H9 (cell line): ENCODE measurements around the gene MX1. TPM values are rescaled to one million over a fixed set of nuclear protein-coding genes. Genes with fewer than 3 reads are reported as not detected.

Source experiments
- DNase-seq: peaks from one replicate; pipeline ENCODE4 v3.0.0-alpha.2; 2017
- H2AFZ ChIP-seq: one replicate; pipeline ENCODE4 v1.6.1; 2013; ENCODE audit warnings: mild to moderate bottlenecking, low read length, control low read depth, moderate library complexity
- H2AK5ac ChIP-seq: 2 replicates; pipeline ENCODE4 v1.6.1; 2013; ENCODE audit warnings: low read length, control low read depth, mixed read lengths; ENCODE audit not compliant: insufficient read length
- H2BK120ac ChIP-seq: one replicate; pipeline ENCODE4 v1.6.1; 2013; ENCODE audit warnings: low read depth, mild to moderate bottlenecking, low read length, control low read depth, inconsistent platforms; ENCODE audit not compliant: poor library complexity, severe bottlenecking
- H2BK12ac ChIP-seq: 2 replicates; pipeline ENCODE4 v1.6.1; 2013; ENCODE audit warnings: low read length, control low read depth, mixed read lengths, low read depth; ENCODE audit not compliant: insufficient read length
- H2BK15ac ChIP-seq: 2 replicates; pipeline ENCODE4 v1.6.1; 2013; ENCODE audit warnings: low read depth, low read length, control low read depth
- H2BK20ac ChIP-seq: one replicate; pipeline ENCODE4 v1.6.1; 2013; ENCODE audit warnings: low read depth, mild to moderate bottlenecking, low read length, control low read depth, inconsistent platforms; ENCODE audit not compliant: poor library complexity, severe bottlenecking
- H2BK5ac ChIP-seq: 2 replicates; pipeline ENCODE4 v1.6.1; 2013; ENCODE audit warnings: low read length, control low read depth, mixed read lengths; ENCODE audit not compliant: insufficient read length
- H3K14ac ChIP-seq: 2 replicates; pipeline ENCODE4 v1.6.1; 2013; ENCODE audit warnings: low read length, control low read depth; ENCODE audit not compliant: insufficient read depth
- H3K18ac ChIP-seq: 2 replicates; pipeline ENCODE4 v1.6.1; 2013; ENCODE audit warnings: low read depth, mild to moderate bottlenecking, mixed read lengths, low read length, control low read depth; ENCODE audit not compliant: insufficient read length
- H3K23ac ChIP-seq: 2 replicates; pipeline ENCODE4 v1.6.1; 2013; ENCODE audit warnings: low read length, control low read depth, mixed read lengths, low read depth; ENCODE audit not compliant: insufficient read length
- H3K23me2 ChIP-seq: 2 replicates; pipeline ENCODE4 v1.6.1; 2013; ENCODE audit warnings: low read depth, mild to moderate bottlenecking, mixed read lengths, low read length, control low read depth; ENCODE audit not compliant: insufficient read length, poor library complexity, severe bottlenecking
- H3K27ac ChIP-seq: 2 replicates; pipeline ENCODE4 v1.5.1; 2013; ENCODE audit warnings: low read length, control low read depth, mixed read lengths, low read depth; ENCODE audit not compliant: insufficient read length
- H3K27me3 ChIP-seq: 2 replicates; pipeline ENCODE4 v1.6.1; 2013; ENCODE audit warnings: low read length, control low read depth, inconsistent platforms; ENCODE audit not compliant: insufficient read depth
- H3K4ac ChIP-seq: 2 replicates; pipeline ENCODE4 v1.6.1; 2013; ENCODE audit warnings: low read depth, mild to moderate bottlenecking, control low read depth, inconsistent platforms, low read length, moderate library complexity
- H3K4me1 ChIP-seq: 2 replicates; pipeline ENCODE4 v1.6.1; 2013; ENCODE audit warnings: low read length, control low read depth, inconsistent platforms; ENCODE audit not compliant: insufficient read depth
- H3K4me2 ChIP-seq: 2 replicates; pipeline ENCODE4 v1.6.1; 2013; ENCODE audit warnings: low read length, control low read depth, mixed read lengths; ENCODE audit not compliant: insufficient read length, insufficient read depth
- H3K56ac ChIP-seq: 2 replicates; pipeline ENCODE4 v1.6.1; 2013; ENCODE audit warnings: low read depth, mild to moderate bottlenecking, mixed read lengths, low read length, control low read depth; ENCODE audit not compliant: insufficient read length
- H3K79me1 ChIP-seq: 2 replicates; pipeline ENCODE4 v1.6.1; 2013; ENCODE audit warnings: low read depth, mild to moderate bottlenecking, moderate library complexity, low read length, control low read depth, inconsistent platforms; ENCODE audit not compliant: insufficient read depth, poor library complexity, severe bottlenecking
- H3K79me2 ChIP-seq: 2 replicates; pipeline ENCODE4 v1.6.1; 2013; ENCODE audit warnings: low read length, control low read depth, inconsistent platforms; ENCODE audit not compliant: insufficient read depth
- H3K9ac ChIP-seq: 2 replicates; pipeline ENCODE4 v1.6.1; 2013; ENCODE audit warnings: low read length, control low read depth, mixed read lengths; ENCODE audit not compliant: insufficient read length; ENCODE audit errors: extremely low read depth
- H3K9me3 ChIP-seq: one replicate; pipeline ENCODE4 v1.6.1; 2013; ENCODE audit warnings: low read depth, low read length, inconsistent platforms; ENCODE audit not compliant: control insufficient read depth
- H3T11ph ChIP-seq: one replicate; pipeline ENCODE4 v1.6.1; 2013; ENCODE audit warnings: mild to moderate bottlenecking, low read length, control low read depth, inconsistent platforms
- H4K20me1 ChIP-seq: one replicate; pipeline ENCODE4 v1.6.1; 2013; ENCODE audit not compliant: control insufficient read depth, insufficient read length, insufficient read depth
- H4K5ac ChIP-seq: 2 replicates; pipeline ENCODE4 v1.6.1; 2013; ENCODE audit warnings: low read depth, mild to moderate bottlenecking, mixed read lengths, low read length, control low read depth; ENCODE audit not compliant: insufficient read length
- H4K8ac ChIP-seq: replicated peaks from 2 replicates; pipeline ENCODE4 v1.6.1; 2013; ENCODE audit warnings: low read length, control low read depth, mixed read lengths, low read depth; ENCODE audit not compliant: insufficient read length
- H4K91ac ChIP-seq: 2 replicates; pipeline ENCODE4 v1.6.1; 2013; ENCODE audit warnings: low read depth, mild to moderate bottlenecking, moderate library complexity, mixed read lengths, low read length, control low read depth; ENCODE audit not compliant: insufficient read length
- H3K27ac Mint-ChIP-seq, 3 experiments: 2 replicates in 2 of 3; 3 replicates in 1 of 3; pipeline ENCODE4 v1.8.0; 2020 to 2021; ENCODE audit warnings: mixed read lengths in 3 of 3, mild to moderate bottlenecking in 1 of 3, moderate library complexity in 1 of 3
- H3K27me3 Mint-ChIP-seq: 2 replicates; pipeline ENCODE4 v1.8.0; 2021; ENCODE audit warnings: low read depth, mild to moderate bottlenecking, moderate library complexity, mixed read lengths
- H3K36me3 Mint-ChIP-seq, 3 experiments: 2 replicates in 2 of 3; 3 replicates in 1 of 3; pipeline ENCODE4 v1.8.0; 2020 to 2021; ENCODE audit warnings: low read depth in 3 of 3, mixed read lengths in 3 of 3; ENCODE audit not compliant: insufficient read depth in 1 of 3
- H3K4me1 Mint-ChIP-seq, 2 experiments: 2 replicates each; pipeline ENCODE4 v1.8.0; 2020; ENCODE audit warnings: mixed read lengths in 2 of 2
- H3K4me3 Mint-ChIP-seq, 2 experiments: 2 replicates in 1 of 2; 3 replicates in 1 of 2; pipeline ENCODE4 v1.8.0; 2020 to 2021; ENCODE audit warnings: mild to moderate bottlenecking in 2 of 2, mixed read lengths in 2 of 2, moderate library complexity in 1 of 2
- H3K9me3 Mint-ChIP-seq, 2 experiments: 2 replicates in 1 of 2; 3 replicates in 1 of 2; pipeline ENCODE4 v1.8.0; 2020; ENCODE audit warnings: mild to moderate bottlenecking in 2 of 2, mixed read lengths in 2 of 2, moderate library complexity in 1 of 2
- WGBS: extraction: QIAGEN DNeasy Blood & Tissue Kit; methylation state at CpG from one replicate; pipeline ENCODE4 v1.1.7; 2013; ENCODE audit warnings: missing lambda C conversion rate, low lambda C conversion rate, mixed read lengths; ENCODE audit not compliant: insufficient read length; ENCODE audit errors: extremely low coverage; 5-methylcytosine and 5-hydroxymethylcytosine counted together
- total RNA-seq: library from RNA; stranded (reverse); gene quantifications from 2 replicates; pipeline ENCODE4 v1.2.1, GENCODE V29; 2021
- TF ChIP-seq, protein P1 (sequence below): fragments of 200-600 bp; sonication (generic); conservative IDR thresholded peaks from 3 replicates; pipeline ENCODE4 v1.8.0; 2021; ENCODE audit warnings: antibody characterized with exemption, mild to moderate bottlenecking

Gene MX1
- total RNA-seq, 1 experiment from 2014 or later, result 6.3 TPM

GRCh38 chr21:41428847-41429246 lies 2.8 kb downstream of the MX1 start:
- no peak overlapping the region for H2AK5ac ChIP-seq
- no peaks in the 10 kb centered on the region for H3K79me2 ChIP-seq
- Mint-ChIP-seq H3K4me1 (peaks cover 25 to 28% of the 10 kb centered on the region in 2 experiments), H3K27ac (no peak overlapping the region), H3K9me3 (no peaks in the 10 kb centered on the region; a peak in 1 of 5 replicates), H3K36me3 (peaks cover 0 to 8% (median 0%) of the 10 kb centered on the region in 3 experiments; a peak in 1 of 7 replicates), H3K27me3 (peaks cover 40% of the 10 kb centered on the region), H3K4me3 (no peak overlapping the region)
- no peak overlapping the region for H2BK20ac ChIP-seq
- H3K9me3 ChIP-seq, result no peaks in the 10 kb centered on the region
- no peak overlapping the region for H3K9ac ChIP-seq
- TF ChIP-seq, protein P1, sequence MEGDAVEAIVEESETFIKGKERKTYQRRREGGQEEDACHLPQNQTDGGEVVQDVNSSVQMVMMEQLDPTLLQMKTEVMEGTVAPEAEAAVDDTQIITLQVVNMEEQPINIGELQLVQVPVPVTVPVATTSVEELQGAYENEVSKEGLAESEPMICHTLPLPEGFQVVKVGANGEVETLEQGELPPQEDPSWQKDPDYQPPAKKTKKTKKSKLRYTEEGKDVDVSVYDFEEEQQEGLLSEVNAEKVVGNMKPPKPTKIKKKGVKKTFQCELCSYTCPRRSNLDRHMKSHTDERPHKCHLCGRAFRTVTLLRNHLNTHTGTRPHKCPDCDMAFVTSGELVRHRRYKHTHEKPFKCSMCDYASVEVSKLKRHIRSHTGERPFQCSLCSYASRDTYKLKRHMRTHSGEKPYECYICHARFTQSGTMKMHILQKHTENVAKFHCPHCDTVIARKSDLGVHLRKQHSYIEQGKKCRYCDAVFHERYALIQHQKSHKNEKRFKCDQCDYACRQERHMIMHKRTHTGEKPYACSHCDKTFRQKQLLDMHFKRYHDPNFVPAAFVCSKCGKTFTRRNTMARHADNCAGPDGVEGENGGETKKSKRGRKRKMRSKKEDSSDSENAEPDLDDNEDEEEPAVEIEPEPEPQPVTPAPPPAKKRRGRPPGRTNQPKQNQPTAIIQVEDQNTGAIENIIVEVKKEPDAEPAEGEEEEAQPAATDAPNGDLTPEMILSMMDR, result no peak
- H3K27me3 ChIP-seq, result peaks cover 2% of the 10 kb centered on the region; the same call in 1 of the 2 replicates
- no peak overlapping the region for H2BK120ac ChIP-seq
- no peak overlapping the region for H4K8ac ChIP-seq
- H3K4me1 ChIP-seq, result peaks cover 5% of the 10 kb centered on the region; the same call in 1 of the 2 replicates
- no peak overlapping the region for H3T11ph ChIP-seq
- H2BK12ac ChIP-seq, result no peak overlapping the region
- no peak overlapping the region for H4K5ac ChIP-seq
- no CpG with 5 or more reads among the region's 6 CpGs for WGBS
- no peak overlapping the region for H2BK5ac ChIP-seq
- H2BK15ac ChIP-seq, result no peak overlapping the region
- H3K23me2 ChIP-seq, result peaks cover 7% of the 10 kb centered on the region
- no peak overlapping the region for H3K18ac ChIP-seq
- no peak overlapping the region for H3K14ac ChIP-seq
- H4K91ac ChIP-seq, result no peak overlapping the region
- H3K4me2 ChIP-seq, result no peak overlapping the region
- H3K23ac ChIP-seq, result no peak overlapping the region
- H3K27ac ChIP-seq, result no peak overlapping the region
- H4K20me1 ChIP-seq, result no peaks in the 10 kb centered on the region
- DNase-seq, result no peak
- H3K4ac ChIP-seq, result no peak overlapping the region
- no peak overlapping the region for H2AFZ ChIP-seq
- no peak overlapping the region for H3K56ac ChIP-seq
- no peaks in the 10 kb centered on the region for H3K79me1 ChIP-seq
